GM19351 (cell line): ENCODE results near the gene ZNF345.

Experiments
- ATAC-seq: cut with Tn5 transposase; IDR thresholded peaks from one replicate; pipeline ENCODE4 v1.9.1; 2021; ENCODE audit warnings: mild to moderate bottlenecking, moderate library complexity; ENCODE audit not compliant: unreplicated experiment

The ZNF345 gene

GRCh38 chr19:36850559-36851442 is at the start of gene ZNF345:
Gene ZNF345, plus strand, starts transcription at chr19:36850876. Its CDS starts 25,955 bp downstream, at chr19:36876831.
- peak; percentile 82 for ATAC-seq

DNA sequence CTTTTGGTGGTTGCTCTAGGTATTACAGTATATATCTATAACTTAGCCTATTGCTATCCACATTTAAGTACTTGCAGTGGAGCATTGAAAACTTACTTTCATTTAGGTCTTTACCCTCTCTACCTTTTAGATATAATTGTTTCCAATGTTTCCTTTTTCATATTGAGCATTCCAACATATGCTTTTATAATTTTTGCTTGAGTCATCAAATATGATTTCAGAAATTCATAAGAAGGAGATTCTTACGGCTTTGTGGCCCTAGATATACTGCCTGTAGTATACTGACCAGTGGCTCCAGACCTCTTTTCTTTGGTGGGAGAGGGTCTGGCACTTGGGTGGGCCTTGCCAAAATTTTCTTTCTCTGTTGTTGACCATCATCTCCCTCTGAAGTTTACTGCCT is 45.3 kb upstream of the ZNF345 start:
- ATAC-seq = no peak

DNA sequence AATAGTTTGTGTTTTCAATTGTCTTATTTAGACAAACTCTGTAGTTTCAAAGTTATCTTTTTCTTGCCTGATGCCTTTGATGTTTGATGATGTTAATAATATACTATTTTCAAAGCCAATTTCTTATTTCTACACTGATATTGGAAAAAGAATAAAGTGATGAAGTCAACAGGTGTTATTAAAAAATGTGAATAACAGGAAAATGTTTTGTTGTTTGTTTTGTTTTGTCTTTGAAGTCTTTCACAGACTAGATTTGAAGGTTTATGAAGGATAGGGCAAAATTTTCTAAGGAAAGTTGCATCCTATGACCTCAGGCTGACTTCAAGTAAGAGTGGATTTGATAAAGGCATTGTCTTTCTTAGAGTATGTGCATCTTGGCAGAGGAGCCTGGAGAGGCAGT is 43.6 kb upstream of the ZNF345 start:
- ATAC-seq = no peak

- ATAC-seq = no peak
Measured at GRCh38 chr19:36819130-36819630, 31.5 kb upstream of the ZNF345 start.

DNA sequence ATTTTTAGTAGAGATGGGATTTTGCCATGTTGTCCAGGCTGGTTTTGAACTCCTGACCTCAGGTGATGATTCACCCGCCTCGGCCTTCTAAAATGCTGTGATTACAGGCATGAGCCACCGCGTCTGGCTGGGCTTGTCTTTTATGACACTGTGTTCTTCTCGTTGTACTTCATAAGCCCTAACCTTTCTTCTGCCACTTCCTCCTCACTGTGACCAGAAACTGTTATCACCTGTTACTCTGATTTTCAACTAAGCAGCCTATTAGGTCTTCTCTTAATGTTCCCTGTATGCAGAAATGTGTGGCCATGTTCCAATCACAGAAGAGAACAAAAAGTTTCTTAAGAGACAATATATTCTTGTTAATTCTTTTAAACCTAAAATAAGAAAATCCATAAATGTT is 28.9 kb upstream of the ZNF345 start:
- no peak for ATAC-seq

GRCh38 chr19:36833430-36833829 is 17.2 kb upstream of the ZNF345 start:
- no peak for ATAC-seq

DNA sequence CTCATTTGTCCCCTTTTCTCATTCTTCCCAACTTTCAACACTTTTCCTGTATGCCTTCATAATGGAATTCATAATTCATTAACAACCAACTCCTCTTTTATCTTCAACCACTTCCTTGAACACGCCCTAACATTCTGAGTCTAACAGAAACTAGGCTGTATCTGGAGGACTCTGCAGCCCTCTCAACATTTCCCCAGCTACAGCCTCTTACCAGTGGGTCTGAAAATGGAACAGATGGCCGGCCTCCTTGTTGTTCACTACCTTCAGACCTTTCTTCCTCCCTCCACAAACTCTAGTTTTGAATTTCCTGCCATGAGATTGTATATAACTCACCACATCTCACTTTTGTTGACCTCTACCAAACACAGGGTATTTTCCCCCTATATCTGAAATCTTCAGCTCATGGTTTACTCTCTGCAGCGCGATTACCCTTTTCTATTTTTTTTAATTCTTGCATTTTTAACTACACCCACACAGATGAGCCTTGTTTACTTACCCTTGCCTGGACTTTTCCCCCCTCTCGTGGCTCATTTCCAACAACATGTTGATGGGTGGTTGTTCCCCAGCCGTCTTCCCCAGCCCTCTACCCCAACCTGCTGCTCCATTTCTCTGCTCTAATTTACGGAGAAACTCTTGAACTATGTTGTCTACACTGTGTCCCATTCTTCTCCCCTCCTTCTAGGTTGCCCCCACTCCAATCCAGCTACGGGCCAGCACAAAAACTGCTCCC is 13.3 kb upstream of the ZNF345 start:
- ATAC-seq = no peak

DNA sequence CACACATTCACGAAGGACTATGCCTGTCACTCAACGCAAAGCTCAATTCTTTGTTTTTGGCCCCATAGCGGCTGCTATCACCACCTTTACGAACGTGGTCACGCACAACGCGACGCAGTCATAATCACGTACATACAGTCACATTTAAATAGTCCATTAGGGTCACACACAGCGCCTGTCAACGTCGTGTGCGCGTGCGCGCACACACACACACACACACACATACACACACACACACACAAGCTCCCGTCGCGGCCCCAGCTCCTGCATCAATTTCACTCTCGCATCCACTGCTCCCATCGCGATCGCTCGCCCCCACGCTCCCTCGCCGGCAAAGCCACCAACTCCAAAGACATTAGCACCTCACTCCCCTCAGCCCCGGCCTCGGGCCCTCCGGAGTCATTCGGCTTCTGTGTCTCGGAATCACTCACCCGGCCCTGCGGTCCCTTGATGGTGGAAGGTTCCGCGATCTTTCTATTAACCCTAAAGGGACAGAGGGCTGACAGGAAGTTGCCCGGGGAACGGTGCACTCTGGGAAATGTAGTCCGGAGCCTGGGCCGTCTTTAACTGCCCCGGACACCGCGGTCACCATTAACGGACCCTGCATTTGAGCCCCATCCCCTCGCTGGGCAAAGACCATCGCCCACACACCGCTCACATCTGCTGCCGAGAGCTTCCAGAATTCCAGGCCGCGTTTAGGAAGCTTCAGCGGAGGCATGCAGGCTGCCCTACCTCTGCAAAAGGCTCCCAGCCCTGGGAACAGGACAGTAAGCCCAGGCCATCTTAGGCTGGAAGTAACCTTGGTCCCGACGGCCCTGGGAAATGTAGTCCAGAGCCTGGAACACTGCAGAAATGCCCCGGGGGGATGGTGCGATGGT is 12.5 kb upstream of the ZNF345 start, which contains the start of gene ZNF790:
ZNF790 (minus strand) TSS at position 482 of the 878 bp plus-strand sequence. CDS start 12,768 bp downstream, outside the sequence.
- ATAC-seq = peak; percentile 94

DNA sequence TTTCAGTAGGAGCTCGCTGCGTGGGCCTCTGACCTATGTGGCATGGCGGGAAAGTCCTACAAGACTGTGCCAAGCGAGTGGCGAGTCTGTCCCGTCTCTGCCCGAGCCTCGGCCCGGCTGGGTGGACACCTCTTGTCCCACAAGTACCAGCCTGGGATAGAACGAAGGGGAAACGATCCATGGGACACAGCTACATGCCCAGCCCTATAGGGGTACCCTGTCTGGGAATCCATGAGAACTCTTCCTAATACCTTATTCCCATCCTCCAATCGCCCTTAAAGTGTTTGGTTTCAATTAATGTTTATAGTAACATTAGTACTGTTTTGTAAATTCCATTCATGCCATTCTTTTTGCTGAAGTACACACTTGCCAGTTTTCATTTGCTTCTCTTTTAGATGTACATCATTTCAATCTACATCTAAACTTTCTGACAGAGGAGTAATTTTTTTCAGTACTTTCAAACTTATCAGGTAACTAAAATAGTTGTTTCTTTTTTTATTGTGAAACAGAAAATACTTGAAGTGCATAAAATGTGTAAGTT is 11.8 kb upstream of the ZNF345 start:
- ATAC-seq = no peak

- no peak for ATAC-seq
Measured at GRCh38 chr19:36847968-36848367, 2.7 kb upstream of the ZNF345 start.

- peak; percentile 85 for ATAC-seq
Measured at GRCh38 chr19:36849701-36850558, 746 bp upstream of the ZNF345 start.

GRCh38 chr19:36851898-36852297 is 1.2 kb downstream of the ZNF345 start:
- no peak for ATAC-seq

DNA sequence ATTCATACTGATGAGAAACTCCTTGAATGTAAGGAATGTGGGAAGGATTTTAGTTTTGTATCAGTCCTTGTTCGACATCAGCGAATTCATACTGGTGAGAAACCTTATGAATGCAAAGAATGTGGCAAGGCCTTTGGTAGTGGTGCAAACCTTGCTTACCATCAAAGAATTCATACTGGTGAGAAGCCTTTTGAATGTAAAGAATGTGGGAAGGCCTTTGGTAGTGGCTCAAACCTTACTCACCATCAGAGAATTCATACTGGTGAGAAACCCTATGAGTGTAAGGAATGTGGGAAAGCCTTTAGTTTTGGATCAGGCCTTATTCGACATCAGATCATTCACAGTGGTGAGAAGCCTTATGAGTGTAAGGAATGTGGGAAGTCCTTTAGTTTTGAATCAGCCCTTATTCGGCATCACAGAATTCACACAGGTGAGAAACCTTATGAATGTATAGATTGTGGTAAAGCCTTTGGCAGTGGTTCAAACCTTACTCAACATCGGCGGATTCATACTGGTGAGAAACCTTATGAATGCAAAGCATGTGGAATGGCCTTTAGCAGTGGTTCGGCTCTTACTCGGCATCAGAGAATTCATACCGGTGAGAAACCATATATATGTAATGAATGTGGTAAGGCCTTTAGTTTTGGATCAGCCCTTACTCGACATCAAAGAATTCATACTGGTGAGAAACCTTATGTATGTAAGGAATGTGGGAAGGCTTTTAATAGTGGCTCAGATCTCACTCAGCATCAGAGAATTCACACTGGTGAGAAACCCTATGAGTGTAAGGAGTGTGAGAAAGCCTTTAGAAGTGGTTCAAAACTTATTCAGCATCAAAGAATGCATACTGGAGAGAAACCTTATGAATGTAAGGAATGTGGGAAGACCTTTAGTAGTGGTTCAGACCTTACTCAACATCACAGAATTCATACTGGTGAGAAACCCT is 26.6 kb downstream of the ZNF345 start:
- no peak for ATAC-seq

DNA sequence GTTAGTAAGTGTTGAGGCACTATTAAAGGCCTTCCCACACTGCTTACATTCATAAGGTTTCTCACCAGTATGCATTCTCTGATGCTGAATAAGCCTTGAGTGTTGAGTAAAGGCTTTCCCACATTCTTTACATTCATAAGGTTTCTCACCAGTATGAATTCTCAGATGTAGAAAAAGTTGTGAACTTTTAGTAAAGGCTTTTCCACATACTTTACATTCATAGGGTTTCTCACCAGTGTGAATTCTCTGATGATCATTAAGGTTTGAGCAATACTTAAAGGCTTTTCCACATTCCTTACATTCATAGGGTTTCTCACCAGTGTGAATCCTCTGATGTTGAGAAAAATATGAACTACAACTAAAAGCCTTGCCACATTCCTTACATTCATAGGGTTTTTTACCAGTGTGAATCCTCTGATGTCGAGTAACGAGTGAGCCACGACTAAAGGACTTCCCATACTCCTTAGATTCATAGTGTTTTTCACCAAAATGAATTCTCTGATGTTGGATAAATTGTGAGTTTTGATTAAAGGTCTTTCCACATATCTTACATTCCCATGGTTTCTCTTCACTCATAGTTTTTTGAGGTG is 41.2 kb downstream of the ZNF345 start:
- ATAC-seq = no peak

- ATAC-seq = no peak
Measured at GRCh38 chr19:36894849-36895383, 44.2 kb downstream of the ZNF345 start.

DNA sequence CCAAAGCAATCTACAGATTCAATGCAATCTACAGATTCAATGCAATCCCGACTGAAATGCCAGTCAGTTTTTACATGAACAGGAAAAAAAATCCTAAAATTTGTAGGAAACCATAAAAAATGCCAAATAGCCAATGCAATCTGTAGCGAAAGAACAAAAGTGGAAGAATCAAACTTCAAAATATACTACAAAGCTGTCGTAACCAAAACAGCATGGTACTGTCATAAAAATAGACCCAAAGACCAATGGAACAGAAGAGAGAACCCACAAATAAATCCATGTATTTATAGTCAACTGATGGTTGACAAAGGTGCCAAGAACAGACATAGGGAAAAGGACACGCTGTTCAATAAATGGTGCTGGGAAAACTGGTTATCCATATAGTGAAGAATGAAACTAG is 47.7 kb downstream of the ZNF345 start:
- no peak for ATAC-seq

- ATAC-seq = peak; percentile 97
Measured at GRCh38 chr19:36915992-36916830, 65.5 kb downstream of the ZNF345 start, which contains the start of the genes ZNF568 and ZNF829. Gene ZNF568, plus strand, starts transcription at chr19:36916332. Its CDS starts 6,439 bp downstream, at chr19:36922771. Gene ZNF829, minus strand, starts transcription at chr19:36916291. Its CDS starts 1,124 bp downstream, at chr19:36915167.
